ENCODE measurements around the gene TNS2.
"Not testable (repeated sequence)": the region's sequence is repeated elsewhere in the genome, so short reads cannot be mapped to it uniquely, and the experiment has no call there.

TNS2 gene

DNA sequence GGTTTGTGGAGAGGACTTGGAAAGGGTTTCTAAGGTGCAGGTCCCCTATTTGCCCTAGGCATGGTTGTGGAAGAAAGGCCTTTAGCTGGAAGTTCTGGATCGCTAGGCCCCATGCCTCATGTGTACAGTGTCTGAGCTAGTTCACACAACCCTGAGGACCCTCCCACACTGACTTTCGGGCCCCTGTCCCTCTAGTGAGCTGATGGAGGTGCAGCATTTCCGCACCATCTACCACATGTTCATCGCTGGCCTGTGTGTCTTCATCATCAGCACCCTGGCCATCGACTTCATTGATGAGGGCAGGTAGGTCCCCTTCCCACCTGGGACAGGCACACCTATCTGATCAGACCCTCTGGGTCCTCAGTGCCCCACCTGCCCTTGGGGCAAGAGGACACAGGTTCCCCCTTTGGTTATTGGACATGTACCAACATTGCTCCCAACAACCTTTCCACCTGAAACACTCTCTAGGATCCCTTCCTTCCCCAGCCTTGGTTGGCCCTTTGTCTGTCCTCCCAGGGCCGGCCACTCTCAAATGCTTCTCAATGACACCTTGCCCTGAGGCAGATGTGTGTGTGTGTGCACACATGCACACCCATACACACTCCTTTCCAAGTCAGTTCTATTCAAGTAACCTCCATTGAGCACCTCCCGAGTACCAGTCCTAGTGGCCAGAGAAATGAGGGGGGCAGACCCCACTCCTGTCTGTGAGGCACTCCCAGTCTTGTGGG lies 56.0 kb downstream of the TNS2 start:
- POLR2A ChIA-PET = no interaction called here
- CTCF ChIA-PET = no interaction called here

DNA sequence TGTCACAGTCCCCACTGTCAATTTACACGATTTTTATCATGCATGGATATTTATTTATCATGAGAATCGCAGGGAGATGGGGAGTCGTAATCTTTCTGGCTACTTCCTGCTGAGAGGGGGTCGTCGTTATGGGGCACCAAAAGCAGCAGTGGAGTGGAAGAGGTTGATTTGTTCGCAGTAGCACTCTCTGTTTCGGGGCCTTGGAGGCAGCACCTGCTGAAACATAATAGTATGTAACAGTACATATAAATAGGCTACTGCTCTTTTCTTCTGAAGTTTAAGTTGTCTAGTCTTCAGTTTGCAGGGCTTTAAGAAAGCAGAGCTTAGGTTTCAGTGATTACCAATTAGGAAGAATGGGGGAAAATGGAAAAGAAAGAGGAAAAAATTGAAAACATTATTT lies 57.3 kb downstream of the TNS2 start:
- H3K27ac ChIP-seq (ENCODE audit: extremely low read depth, low read depth, low read length) = no peak overlapping the region
- no peaks in the 10 kb centered on the region for H3K36me3 ChIP-seq (ENCODE audit: control insufficient read depth in 2 of 2, insufficient read depth in 1 of 2, low read length in 2 of 2)
- no peaks in the 10 kb centered on the region for H3K9me3 ChIP-seq (ENCODE audit: control insufficient read depth, insufficient read depth, low read depth, low read length)
- no peak overlapping the region for H3K4me3 ChIP-seq (ENCODE audit: low read depth, low read length)
- TF ChIP-seq ZNF324 (tag by site-specific recombination; IDR thresholded peaks at IDR 0.05) = no peak
- no peak for TF ChIP-seq ZNF37A (tag by site-specific recombination; IDR thresholded peaks at IDR 0.05)
- no peak for TF ChIP-seq ZNF114 (tag by site-specific recombination; IDR thresholded peaks at IDR 0.05)
- TF ChIP-seq ZNF76 (tag by site-specific recombination; IDR thresholded peaks at IDR 0.05; ENCODE audit: borderline replicate concordance, low read depth) = no peak
- TF ChIP-seq, protein P1, sequence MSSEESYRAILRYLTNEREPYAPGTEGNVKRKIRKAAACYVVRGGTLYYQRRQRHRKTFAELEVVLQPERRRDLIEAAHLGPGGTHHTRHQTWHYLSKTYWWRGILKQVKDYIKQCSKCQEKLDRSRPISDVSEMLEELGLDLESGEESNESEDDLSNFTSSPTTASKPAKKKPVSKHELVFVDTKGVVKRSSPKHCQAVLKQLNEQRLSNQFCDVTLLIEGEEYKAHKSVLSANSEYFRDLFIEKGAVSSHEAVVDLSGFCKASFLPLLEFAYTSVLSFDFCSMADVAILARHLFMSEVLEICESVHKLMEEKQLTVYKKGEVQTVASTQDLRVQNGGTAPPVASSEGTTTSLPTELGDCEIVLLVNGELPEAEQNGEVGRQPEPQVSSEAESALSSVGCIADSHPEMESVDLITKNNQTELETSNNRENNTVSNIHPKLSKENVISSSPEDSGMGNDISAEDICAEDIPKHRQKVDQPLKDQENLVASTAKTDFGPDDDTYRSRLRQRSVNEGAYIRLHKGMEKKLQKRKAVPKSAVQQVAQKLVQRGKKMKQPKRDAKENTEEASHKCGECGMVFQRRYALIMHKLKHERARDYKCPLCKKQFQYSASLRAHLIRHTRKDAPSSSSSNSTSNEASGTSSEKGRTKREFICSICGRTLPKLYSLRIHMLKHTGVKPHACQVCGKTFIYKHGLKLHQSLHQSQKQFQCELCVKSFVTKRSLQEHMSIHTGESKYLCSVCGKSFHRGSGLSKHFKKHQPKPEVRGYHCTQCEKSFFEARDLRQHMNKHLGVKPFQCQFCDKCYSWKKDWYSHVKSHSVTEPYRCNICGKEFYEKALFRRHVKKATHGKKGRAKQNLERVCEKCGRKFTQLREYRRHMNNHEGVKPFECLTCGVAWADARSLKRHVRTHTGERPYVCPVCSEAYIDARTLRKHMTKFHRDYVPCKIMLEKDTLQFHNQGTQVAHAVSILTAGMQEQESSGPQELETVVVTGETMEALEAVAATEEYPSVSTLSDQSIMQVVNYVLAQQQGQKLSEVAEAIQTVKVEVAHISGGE (tag by site-specific recombination; conservative IDR thresholded peaks at IDR 0.05; ENCODE audit: low read depth) = no peak
- no peak for TF ChIP-seq SCRT2 (tag by site-specific recombination; IDR thresholded peaks at IDR 0.05)
- CTCF ChIA-PET = interaction anchor here (0.7 kb wide), 1 partner anchor 214 kb away, joined by 3 read pairs; no protein-coding TSS in a partner anchor
- no peaks in the 10 kb centered on the region for H3K4me1 ChIP-seq (ENCODE audit: control insufficient read depth, insufficient read depth, low read length)
- POLR2A ChIA-PET = no interaction called here

More for the DNA sequence above, 56.0 kb downstream of the TNS2 start:
- Histone ChIP-seq H3K9me3 (ENCODE audit: control insufficient read depth, insufficient read depth, low read depth, low read length) (no peaks in the 10 kb centered on the region), H3K27ac (ENCODE audit: extremely low read depth, low read depth, low read length) (no peak overlapping the region), H3K4me3 (ENCODE audit: low read depth, low read length) (no peak overlapping the region), H3K4me1 (ENCODE audit: control insufficient read depth, insufficient read depth, low read length) (no peaks in the 10 kb centered on the region), H3K36me3 (ENCODE audit: control insufficient read depth in 2 of 2, insufficient read depth in 1 of 2, low read length in 2 of 2) (no peaks in the 10 kb centered on the region)
- TF ChIP-seq, protein P2, sequence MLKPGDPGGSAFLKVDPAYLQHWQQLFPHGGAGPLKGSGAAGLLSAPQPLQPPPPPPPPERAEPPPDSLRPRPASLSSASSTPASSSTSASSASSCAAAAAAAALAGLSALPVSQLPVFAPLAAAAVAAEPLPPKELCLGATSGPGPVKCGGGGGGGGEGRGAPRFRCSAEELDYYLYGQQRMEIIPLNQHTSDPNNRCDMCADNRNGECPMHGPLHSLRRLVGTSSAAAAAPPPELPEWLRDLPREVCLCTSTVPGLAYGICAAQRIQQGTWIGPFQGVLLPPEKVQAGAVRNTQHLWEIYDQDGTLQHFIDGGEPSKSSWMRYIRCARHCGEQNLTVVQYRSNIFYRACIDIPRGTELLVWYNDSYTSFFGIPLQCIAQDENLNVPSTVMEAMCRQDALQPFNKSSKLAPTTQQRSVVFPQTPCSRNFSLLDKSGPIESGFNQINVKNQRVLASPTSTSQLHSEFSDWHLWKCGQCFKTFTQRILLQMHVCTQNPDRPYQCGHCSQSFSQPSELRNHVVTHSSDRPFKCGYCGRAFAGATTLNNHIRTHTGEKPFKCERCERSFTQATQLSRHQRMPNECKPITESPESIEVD (tag by site-specific recombination; IDR thresholded peaks at IDR 0.05) = no peak
- no peak for TF ChIP-seq ZNF169 (tag by site-specific recombination; IDR thresholded peaks at IDR 0.05)
- TF ChIP-seq ZNF560 (tag by site-specific recombination; IDR thresholded peaks at IDR 0.05; ENCODE audit: borderline replicate concordance) = no peak
- TF ChIP-seq, protein P3, sequence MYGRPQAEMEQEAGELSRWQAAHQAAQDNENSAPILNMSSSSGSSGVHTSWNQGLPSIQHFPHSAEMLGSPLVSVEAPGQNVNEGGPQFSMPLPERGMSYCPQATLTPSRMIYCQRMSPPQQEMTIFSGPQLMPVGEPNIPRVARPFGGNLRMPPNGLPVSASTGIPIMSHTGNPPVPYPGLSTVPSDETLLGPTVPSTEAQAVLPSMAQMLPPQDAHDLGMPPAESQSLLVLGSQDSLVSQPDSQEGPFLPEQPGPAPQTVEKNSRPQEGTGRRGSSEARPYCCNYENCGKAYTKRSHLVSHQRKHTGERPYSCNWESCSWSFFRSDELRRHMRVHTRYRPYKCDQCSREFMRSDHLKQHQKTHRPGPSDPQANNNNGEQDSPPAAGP (tag by site-specific recombination; IDR thresholded peaks at IDR 0.05) = no peak

DNA sequence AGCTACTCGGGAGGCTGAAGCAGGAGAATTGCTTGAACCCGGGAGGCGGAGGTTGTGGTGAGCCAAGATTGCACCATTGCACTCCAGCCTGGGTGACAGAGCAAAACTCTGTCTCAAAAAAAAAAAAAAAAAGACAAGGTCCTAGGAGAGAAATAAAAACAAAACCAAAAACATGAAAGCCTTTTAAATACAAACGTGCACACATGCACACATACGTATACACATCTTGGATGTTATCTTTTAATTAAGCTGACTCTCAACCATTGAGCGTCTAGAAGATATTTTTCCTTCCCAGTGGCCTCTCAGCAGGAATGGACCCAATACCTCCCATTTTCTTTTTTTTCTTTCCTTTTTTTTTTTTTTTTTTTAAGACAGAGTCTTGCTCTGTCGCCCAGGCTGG lies 62.6 kb downstream of the TNS2 start:
- H3K4me3 ChIP-seq (ENCODE audit: low read depth, low read length); H3K4me1 ChIP-seq (ENCODE audit: control insufficient read depth, insufficient read depth, low read length); H3K27ac ChIP-seq (ENCODE audit: extremely low read depth, low read depth, low read length); H3K36me3 ChIP-seq (ENCODE audit: control insufficient read depth in 2 of 2, insufficient read depth in 1 of 2, low read length in 2 of 2); H3K9me3 ChIP-seq (ENCODE audit: control insufficient read depth, insufficient read depth, low read depth, low read length); POLR2A ChIA-PET: not testable (repeated sequence)
- CTCF ChIA-PET = interaction anchor here (0.7 to 1.3 kb wide), 3 partner anchors 11 to 46 kb away, joined by 3 read pairs; no protein-coding TSS in a partner anchor

DNA sequence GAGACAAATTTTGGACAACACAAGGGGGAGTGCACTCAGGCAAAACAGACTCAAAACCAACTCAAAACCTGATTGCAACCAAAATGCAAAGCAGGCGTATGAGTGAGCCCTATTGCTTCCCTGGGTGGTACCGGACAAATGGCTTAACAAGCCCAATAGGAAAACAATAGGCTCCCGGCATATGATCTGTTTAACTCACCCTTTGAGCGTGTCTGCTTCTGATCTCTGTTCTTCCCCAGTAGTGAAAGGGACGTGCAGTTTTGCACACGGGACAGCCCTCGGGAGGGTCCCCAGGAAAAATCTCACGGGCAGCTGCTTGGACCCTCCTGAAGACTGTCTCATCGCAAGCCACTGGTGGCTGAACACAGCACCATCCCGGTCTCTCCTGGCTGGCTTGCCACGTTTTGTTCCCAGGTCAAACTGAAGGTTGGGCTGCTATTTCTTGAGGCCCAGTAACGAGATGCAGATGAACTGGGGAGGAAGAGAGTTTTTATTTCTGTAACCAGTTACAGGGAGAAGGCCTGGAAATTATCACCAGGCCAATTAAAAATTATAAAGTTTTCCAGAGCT lies 63.4 kb downstream of the TNS2 start:
- ChIA-PET CTCF (interaction anchor here (0.8 kb wide), 1 partner anchor 46 kb away, joined by 3 read pairs; no protein-coding TSS in a partner anchor), POLR2A (no interaction called here)
- H3K9me3 ChIP-seq (ENCODE audit: control insufficient read depth, insufficient read depth, low read depth, low read length) = no peaks in the 10 kb centered on the region
- no peaks in the 10 kb centered on the region for H3K36me3 ChIP-seq (ENCODE audit: control insufficient read depth in 2 of 2, insufficient read depth in 1 of 2, low read length in 2 of 2)
- no peak overlapping the region for H3K4me3 ChIP-seq (ENCODE audit: low read depth, low read length)
- no peaks in the 10 kb centered on the region for H3K4me1 ChIP-seq (ENCODE audit: control insufficient read depth, insufficient read depth, low read length)
- H3K27ac ChIP-seq (ENCODE audit: extremely low read depth, low read depth, low read length) = no peak overlapping the region
- TF ChIP-seq KLF8 (tag by site-specific recombination; IDR thresholded peaks at IDR 0.05) (no peak), ZNF624 (tag by site-specific recombination; IDR thresholded peaks at IDR 0.05) (no peak), BCL11A (tag by site-specific recombination; IDR thresholded peaks at IDR 0.05; ENCODE audit: low read depth) (no peak), ZNF560 (tag by site-specific recombination; IDR thresholded peaks at IDR 0.05; ENCODE audit: borderline replicate concordance) (no peak), ZNF529 (tag by site-specific recombination; IDR thresholded peaks at IDR 0.05; ENCODE audit: insufficient replicate concordance) (no peak), ZNF24 (tag by site-specific recombination; IDR thresholded peaks at IDR 0.05) (no peak), ZNF585B (tag by site-specific recombination; IDR thresholded peaks at IDR 0.05) (no peak)
- TF ChIP-seq, protein P4, sequence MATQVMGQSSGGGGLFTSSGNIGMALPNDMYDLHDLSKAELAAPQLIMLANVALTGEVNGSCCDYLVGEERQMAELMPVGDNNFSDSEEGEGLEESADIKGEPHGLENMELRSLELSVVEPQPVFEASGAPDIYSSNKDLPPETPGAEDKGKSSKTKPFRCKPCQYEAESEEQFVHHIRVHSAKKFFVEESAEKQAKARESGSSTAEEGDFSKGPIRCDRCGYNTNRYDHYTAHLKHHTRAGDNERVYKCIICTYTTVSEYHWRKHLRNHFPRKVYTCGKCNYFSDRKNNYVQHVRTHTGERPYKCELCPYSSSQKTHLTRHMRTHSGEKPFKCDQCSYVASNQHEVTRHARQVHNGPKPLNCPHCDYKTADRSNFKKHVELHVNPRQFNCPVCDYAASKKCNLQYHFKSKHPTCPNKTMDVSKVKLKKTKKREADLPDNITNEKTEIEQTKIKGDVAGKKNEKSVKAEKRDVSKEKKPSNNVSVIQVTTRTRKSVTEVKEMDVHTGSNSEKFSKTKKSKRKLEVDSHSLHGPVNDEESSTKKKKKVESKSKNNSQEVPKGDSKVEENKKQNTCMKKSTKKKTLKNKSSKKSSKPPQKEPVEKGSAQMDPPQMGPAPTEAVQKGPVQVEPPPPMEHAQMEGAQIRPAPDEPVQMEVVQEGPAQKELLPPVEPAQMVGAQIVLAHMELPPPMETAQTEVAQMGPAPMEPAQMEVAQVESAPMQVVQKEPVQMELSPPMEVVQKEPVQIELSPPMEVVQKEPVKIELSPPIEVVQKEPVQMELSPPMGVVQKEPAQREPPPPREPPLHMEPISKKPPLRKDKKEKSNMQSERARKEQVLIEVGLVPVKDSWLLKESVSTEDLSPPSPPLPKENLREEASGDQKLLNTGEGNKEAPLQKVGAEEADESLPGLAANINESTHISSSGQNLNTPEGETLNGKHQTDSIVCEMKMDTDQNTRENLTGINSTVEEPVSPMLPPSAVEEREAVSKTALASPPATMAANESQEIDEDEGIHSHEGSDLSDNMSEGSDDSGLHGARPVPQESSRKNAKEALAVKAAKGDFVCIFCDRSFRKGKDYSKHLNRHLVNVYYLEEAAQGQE (tag by site-specific recombination; IDR thresholded peaks at IDR 0.05) = no peak
